Gastrocnemius medialis (tissue), 4 donors: ENCODE results near the gene SNCB.

ENCODE experiments used
- POLR2A ChIP-seq, 2 donors: fragments of 450-650 bp; IDR thresholded peaks; one replicate each; pipeline ENCODE4 v1.6.1; 2017; ENCODE audit warnings: antibody characterized with exemption in 2 of 2, mild to moderate bottlenecking in 2 of 2, moderate library complexity in 2 of 2
- TF ChIP-seq, protein P1 (sequence below), 5 experiments: fragments of 450-650 bp in 3 of 5; fragments of 200-600 bp in 2 of 5; sonication (generic) in 2 of 5; IDR thresholded peaks in 4 of 5; conservative IDR thresholded peaks in 1 of 5; 1 replicate in 4 of 5; 2 replicates in 1 of 5; pipeline ENCODE4 v1.5.1; 2016 to 2019; ENCODE audit warnings: antibody characterized with exemption in 5 of 5, mild to moderate bottlenecking in 3 of 5, moderate library complexity in 3 of 5

- TF ChIP-seq, protein P1, sequence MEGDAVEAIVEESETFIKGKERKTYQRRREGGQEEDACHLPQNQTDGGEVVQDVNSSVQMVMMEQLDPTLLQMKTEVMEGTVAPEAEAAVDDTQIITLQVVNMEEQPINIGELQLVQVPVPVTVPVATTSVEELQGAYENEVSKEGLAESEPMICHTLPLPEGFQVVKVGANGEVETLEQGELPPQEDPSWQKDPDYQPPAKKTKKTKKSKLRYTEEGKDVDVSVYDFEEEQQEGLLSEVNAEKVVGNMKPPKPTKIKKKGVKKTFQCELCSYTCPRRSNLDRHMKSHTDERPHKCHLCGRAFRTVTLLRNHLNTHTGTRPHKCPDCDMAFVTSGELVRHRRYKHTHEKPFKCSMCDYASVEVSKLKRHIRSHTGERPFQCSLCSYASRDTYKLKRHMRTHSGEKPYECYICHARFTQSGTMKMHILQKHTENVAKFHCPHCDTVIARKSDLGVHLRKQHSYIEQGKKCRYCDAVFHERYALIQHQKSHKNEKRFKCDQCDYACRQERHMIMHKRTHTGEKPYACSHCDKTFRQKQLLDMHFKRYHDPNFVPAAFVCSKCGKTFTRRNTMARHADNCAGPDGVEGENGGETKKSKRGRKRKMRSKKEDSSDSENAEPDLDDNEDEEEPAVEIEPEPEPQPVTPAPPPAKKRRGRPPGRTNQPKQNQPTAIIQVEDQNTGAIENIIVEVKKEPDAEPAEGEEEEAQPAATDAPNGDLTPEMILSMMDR (IDR thresholded peaks at IDR 0.05 in 4 of 5, conservative IDR thresholded peaks at IDR 0.05 in 1 of 5), result no peak
- no peak for TF ChIP-seq POLR2A (IDR thresholded peaks at IDR 0.05)
Observed at GRCh38 chr5:176608142-176608705, 22.1 kb downstream of the SNCB start.
